ENCODE data around the gene KDELR3.

DNA sequence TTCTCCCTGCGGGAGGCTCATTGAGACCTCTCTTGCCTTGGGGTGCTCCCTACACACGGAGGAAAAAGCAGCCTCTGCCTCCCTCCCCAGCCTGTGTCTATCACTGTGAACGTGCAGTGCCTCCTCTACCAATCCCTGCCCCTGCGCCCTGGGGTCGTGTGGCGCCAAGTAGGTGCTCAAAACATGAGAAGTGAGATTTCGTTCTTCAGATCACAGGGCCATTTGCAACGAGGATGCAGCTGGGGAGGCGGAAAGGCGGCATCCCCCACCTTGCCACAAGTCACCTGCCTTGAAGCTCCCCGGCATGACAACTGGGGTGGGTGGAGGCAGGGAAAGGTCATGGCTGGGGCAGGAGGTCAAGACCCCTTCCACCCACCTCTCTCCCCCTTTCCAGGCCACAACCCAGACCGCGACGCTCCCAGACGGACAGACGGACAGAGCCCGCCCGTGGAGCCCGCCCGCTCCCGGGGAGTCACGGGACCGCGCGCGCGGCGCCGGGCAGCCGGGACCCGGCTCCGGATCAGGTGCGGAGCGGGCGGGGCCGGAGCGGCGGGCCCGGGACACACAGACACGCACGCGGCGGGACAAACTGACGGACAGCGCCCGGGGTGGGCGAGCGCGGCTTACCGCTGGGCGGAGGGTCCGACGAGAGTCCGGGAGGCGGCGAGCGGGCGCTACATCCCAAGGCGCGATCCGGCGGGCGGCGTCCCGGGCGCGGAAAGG lies 13.4 kb upstream of the KDELR3 start:
- TF ChIP-seq CTCF (optimal IDR thresholded peaks at IDR 0.05 in 1 of 3, IDR thresholded peaks at IDR 0.05 in 1 of 3, conservative IDR thresholded peaks at IDR 0.05 in 1 of 3; ENCODE audit: extremely low read depth in 1 of 3, insufficient read depth in 2 of 3, low read length in 3 of 3): no peak
- TF ChIP-seq EZH2 (IDR thresholded peaks at IDR 0.05; ENCODE audit: low read length): peak; percentile 100

Data from keratinocyte (primary cell).